GM13976 (cell line): ENCODE data around the gene IPCEF1.
A peak's percentile ranks its signal among the peaks of the same experiment; 100 is the strongest.

Source experiments
- DNase-seq: peaks from one replicate; pipeline ENCODE4 v3.0.0; 2012; ENCODE audit warnings: low spot score
- CTCF ChIP-seq: IDR thresholded peaks from 2 replicates; pipeline ENCODE4 v1.5.1; 2012; ENCODE audit warnings: borderline replicate concordance, mild to moderate bottlenecking; ENCODE audit not compliant: insufficient read depth; ENCODE audit errors: extremely low read depth, missing control alignments, control extremely low read depth
- in situ Hi-C: fragments of 300-500 bp; cut with MboI; formaldehyde crosslinking; loops from one replicate; pipeline ENCODE4 v1.12.0; 2022; ENCODE audit warnings: low sequenced_read_pairs, mixed read lengths, inconsistent platforms; ENCODE audit not compliant: unreplicated experiment

The IPCEF1 gene

GRCh38 chr6:154239392-154239791, 117.2 kb downstream of the IPCEF1 start:
- no peak for DNase-seq
- in situ Hi-C loops: no loop called here
- TF ChIP-seq CTCF: no peak

- no peak for TF ChIP-seq CTCF
- DNase-seq: no peak
- in situ Hi-C loops: no loop called here
These were observed 117.8 kb downstream of the IPCEF1 start for GRCh38 chr6:154238831-154239230.

- in situ Hi-C loops: no loop called here
- DNase-seq: no peak
- TF ChIP-seq CTCF: no peak
These were observed 119.8 kb downstream of the IPCEF1 start for GRCh38 chr6:154236646-154237301.

DNA sequence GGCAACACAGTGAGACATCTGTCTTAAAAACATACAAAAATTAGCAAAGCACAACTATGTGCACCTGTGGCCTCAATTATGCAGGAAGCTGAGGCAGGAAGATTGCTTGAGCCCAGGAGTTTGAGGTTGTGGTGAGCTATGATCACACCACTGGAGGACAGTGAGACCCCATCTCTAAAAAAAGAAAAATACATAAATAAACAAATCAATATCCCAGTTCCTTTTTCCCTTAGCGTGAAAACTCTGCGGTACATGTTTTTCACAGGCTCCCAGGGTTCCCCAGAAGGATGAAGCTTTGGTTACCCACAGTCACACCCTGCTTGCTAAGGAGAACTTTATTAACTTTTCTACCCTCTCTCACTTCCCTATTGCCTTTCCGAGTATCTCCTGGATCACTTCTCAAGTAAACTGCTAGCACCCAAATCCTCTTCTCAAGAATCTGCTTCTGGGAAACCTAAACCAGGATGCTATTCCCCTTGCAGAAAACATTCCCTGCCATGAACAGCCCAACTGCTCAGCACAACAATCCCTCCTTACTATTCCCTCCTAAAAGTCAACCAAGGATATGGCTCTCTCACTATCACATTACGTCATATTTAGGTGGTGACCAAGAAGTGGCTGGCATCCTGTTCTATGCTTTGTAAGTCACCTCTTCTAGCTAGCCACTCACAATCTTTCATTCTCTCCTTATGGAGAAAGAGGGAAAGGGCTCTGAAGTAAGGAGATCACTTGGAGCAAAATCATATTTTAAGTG, 122.4 kb downstream of the IPCEF1 start:
- in situ Hi-C loops: no loop called here
- TF ChIP-seq CTCF: no peak
- DNase-seq: peak; percentile 20

DNA sequence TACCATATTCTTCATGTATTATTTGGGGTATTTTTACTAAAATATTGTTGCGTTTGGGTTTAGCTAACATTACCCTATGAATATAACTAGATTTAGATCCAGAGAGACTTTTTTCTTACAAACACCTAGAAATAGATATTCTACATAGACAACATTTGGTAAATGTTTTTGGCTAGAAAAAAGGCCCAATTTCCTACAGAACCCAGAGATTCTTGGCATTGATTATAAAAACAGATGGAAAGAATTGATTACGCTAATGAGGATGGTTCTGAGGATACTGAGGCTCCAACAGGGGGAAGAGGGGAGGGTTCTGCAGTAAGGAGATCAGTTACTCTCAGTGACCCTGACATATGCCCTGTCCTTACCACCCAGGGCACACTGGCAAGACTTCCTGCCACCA, 123.2 kb downstream of the IPCEF1 start:
- no peak for TF ChIP-seq CTCF
- no peak for DNase-seq
- in situ Hi-C loops: no loop called here

GRCh38 chr6:154232013-154232910, 124.3 kb downstream of the IPCEF1 start:
- no peak for TF ChIP-seq CTCF
- in situ Hi-C loops: no loop called here
- no peak for DNase-seq
